Mucosa of descending colon (tissue), 3 donors: Measurements from ENCODE around the gene KCNK10. TPM values are rescaled to one million over a fixed set of nuclear protein-coding genes. Genes with fewer than 3 reads are reported as not detected.

ENCODE experiments used
- ATAC-seq: fragments of 200-7000 bp; cut with Tn5 transposase; one replicate; pipeline ENCODE4 v1.9.1; 2020; ENCODE audit warnings: mild to moderate bottlenecking, moderate library complexity
- DNase-seq, 3 donors: peaks; one replicate each; pipeline ENCODE4 v3.0.0-alpha.2; 2020
- H3K36me3 ChIP-seq: fragments of 200-600 bp; one replicate; pipeline ENCODE4 v1.8.0; 2021; ENCODE audit warnings: low read depth, mild to moderate bottlenecking
- H3K4me1 ChIP-seq: fragments of 200-600 bp; one replicate; pipeline ENCODE4 v1.8.0; 2021; ENCODE audit warnings: low read depth, mild to moderate bottlenecking
- H3K4me3 ChIP-seq: fragments of 200-600 bp; one replicate; pipeline ENCODE4 v1.8.0; 2021; ENCODE audit warnings: mild to moderate bottlenecking
- H3K9me3 ChIP-seq: fragments of 200-600 bp; one replicate; pipeline ENCODE4 v1.8.0; 2021; ENCODE audit warnings: mild to moderate bottlenecking
- intact Hi-C, 2 donors: fragments of 100-400 bp; cut with DNase I in 1 of 2; cut with micrococcal nuclease in 1 of 2; formaldehyde crosslinking; loops; one replicate each; pipeline versions ENCODE4 v1.11.0 to v1.11.1; 2022; cut with DNase I, micrococcal nuclease
- total RNA-seq, 3 donors: library from RNA; stranded (reverse); fragmentation: NEBNext Ultra II Directional in 2 of 3; extraction: Animal tissue kit (Norgen Biotek cat#: 25700) in 2 of 3; gene quantifications; one replicate each; pipeline versions ENCODE4 v1.2.1 to v1.2.4, GENCODE V29; 2021 to 2023
- TF ChIP-seq, protein P1 (sequence below): fragments of 200-600 bp; IDR thresholded peaks from one replicate; pipeline ENCODE4 v1.8.0; 2022; ENCODE audit warnings: antibody characterized with exemption, mild to moderate bottlenecking
- donor health status: DM: no; HTN: no; CAD: no; lungs with moderate emphysema.
- donor health status: DM: no; HTN: no; CAD: no.
- donor health status: DM: no; HTN: yes; CAD: no.

Gene KCNK10
- total RNA-seq, 3 donors from 2014 or later = 1.7 to 2.1 (median 2.0) TPM

DNA sequence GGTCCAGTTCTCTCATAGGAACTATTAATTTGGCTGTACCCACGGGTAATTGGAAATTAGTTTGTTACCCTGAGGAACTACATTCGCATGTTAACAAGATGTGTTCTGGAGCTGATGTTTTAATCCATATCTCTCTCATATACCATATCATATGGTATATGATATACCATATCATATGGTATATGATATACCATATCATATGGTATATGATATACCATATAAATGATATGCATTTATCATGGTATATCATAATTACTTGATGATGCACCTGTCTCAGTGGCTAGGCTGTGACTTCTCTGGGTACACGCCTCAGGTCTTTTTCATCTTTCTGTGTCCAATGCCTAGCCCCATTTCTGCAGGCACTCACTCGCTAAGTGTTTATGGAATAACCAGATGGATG is 13.0 kb downstream of the KCNK10 start:
- intact Hi-C loops = no loop called here
- ATAC-seq = no peak

DNA sequence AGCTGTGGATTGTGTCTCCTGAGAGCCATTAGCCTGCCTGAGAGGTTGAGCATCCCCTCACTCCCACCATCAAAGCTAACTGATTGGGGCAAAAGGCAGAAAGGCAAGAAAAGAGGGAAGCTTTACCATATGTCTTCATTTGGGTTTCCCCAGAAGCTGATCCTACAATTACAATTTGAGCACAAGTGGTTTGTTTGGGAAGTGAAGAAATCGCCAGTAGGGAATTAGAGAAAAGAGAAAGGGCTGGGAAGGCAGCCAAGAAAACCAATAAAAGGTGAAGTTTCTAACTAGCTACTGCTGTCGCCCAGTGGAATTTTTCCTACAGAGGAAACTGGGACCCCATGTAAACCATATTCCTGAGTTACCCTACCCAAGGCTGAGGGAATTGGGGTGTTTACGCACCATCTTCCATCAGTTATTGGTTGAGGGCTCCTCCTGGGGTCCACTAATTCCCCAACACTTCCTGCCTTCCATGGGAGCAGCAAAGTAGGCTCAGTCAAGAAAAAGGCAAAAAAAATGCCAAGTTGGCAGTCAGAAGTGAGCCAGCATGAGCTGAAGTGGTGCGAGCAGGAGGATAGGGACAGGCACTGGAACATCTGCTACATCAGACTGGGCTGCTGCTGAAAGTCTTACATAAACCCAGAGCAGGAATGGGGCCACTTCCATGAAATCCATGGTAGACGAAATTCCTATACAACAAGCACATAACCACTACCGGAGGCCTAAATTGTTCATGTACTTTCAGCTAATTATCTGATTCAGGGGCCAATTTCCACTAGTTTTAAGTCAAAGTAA is 17.3 kb downstream of the KCNK10 start:
- intact Hi-C loops = no loop called here
- Histone ChIP-seq H3K4me1 (no peaks in the 10 kb centered on the region), H3K4me3 (no peak overlapping the region), H3K9me3 (no peaks in the 10 kb centered on the region), H3K36me3 (no peaks in the 10 kb centered on the region)
- DNase-seq (no peak), ATAC-seq (no peak)
- TF ChIP-seq, protein P1, sequence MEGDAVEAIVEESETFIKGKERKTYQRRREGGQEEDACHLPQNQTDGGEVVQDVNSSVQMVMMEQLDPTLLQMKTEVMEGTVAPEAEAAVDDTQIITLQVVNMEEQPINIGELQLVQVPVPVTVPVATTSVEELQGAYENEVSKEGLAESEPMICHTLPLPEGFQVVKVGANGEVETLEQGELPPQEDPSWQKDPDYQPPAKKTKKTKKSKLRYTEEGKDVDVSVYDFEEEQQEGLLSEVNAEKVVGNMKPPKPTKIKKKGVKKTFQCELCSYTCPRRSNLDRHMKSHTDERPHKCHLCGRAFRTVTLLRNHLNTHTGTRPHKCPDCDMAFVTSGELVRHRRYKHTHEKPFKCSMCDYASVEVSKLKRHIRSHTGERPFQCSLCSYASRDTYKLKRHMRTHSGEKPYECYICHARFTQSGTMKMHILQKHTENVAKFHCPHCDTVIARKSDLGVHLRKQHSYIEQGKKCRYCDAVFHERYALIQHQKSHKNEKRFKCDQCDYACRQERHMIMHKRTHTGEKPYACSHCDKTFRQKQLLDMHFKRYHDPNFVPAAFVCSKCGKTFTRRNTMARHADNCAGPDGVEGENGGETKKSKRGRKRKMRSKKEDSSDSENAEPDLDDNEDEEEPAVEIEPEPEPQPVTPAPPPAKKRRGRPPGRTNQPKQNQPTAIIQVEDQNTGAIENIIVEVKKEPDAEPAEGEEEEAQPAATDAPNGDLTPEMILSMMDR = no peak

More for the DNA sequence above, 13.0 kb downstream of the KCNK10 start:
- Histone ChIP-seq H3K4me3 (no peak overlapping the region), H3K9me3 (no peaks in the 10 kb centered on the region), H3K4me1 (no peaks in the 10 kb centered on the region), H3K36me3 (no peaks in the 10 kb centered on the region)
- no peak for DNase-seq
- TF ChIP-seq, protein P1 = no peak

DNA sequence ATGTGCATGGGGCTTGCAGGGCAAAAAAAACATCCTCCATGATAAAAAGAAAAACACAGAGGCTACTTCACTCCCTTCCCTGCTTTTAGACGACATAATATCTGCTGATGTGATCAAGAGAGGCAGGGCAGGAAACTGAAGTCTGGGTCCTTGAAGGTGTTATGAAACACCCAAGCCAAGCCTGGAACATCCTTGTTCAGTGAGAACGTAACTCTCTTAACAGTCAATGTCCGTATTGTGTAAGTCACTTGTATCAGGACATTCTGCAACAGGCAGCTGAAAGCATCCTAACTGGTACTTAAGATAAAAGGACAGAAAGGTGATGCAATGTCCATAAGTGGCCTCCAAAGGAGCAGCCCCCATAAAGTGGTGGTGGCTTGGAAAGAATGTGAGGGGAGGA is 20.0 kb downstream of the KCNK10 start:
- no peak overlapping the region for H3K4me3 ChIP-seq
- TF ChIP-seq, protein P1 = no peak
- no peaks in the 10 kb centered on the region for H3K9me3 ChIP-seq
- no peaks in the 10 kb centered on the region for H3K4me1 ChIP-seq
- intact Hi-C loops = no loop called here
- H3K36me3 ChIP-seq = no peaks in the 10 kb centered on the region
- ATAC-seq (no peak), DNase-seq (no peak)

DNA sequence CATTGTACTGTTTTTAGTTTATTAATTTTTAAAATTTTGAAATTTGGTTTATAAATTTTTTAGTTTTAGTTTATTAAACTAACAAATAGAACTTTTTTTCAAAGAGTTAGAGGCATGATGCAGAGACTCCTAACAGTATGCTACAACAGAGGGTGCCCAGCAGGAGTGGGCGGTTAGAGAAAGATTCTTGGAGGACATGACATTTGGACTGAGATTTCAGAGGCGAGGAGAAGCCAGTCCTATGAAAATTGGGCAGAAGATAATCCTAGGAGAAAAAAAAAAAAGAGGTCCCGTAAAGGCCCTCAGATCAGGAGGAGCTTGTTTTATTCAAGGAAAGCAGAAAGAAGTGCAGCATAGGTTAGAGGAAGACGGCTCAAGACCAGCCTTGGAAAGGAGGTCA is 21.7 kb downstream of the KCNK10 start:
- intact Hi-C loops = no loop called here
- DNase-seq = no peak
- Histone ChIP-seq H3K9me3 (no peaks in the 10 kb centered on the region), H3K4me1 (no peaks in the 10 kb centered on the region), H3K36me3 (no peaks in the 10 kb centered on the region), H3K4me3 (no peak overlapping the region)
- ATAC-seq = no peak
- TF ChIP-seq, protein P1 = no peak

DNA sequence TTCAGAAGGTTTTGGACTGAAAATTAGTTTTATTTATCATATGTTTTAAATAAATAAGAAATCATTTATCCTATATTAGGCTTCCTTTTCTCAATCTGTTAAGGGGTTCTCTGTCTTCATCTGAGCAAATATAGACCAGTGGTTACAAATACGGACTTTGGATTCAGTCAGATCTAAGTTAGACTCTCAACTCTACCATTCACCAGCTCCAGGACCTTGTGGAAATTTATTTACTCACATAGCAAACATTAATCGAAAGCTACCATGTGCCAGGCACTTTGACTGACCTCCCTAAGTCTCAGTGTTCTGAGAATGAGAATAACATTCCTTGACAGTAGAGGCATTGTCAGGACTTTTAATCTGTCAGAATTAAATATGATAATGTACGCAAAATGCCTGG is 22.3 kb downstream of the KCNK10 start:
- no peaks in the 10 kb centered on the region for H3K4me1 ChIP-seq
- no peak overlapping the region for H3K4me3 ChIP-seq
- TF ChIP-seq, protein P1 = no peak
- intact Hi-C loops = no loop called here
- ATAC-seq (no peak), DNase-seq (no peak)
- no peaks in the 10 kb centered on the region for H3K9me3 ChIP-seq
- H3K36me3 ChIP-seq = no peaks in the 10 kb centered on the region
